GM12878 (cell line): ENCODE measurements around the gene SLC35C1. TPM values are rescaled to one million over a fixed set of nuclear protein-coding genes. Genes with fewer than 3 reads are reported as not detected.

Experiments
- ATF7 ChIP-seq: fragments of 450-650 bp; IDR thresholded peaks from 2 replicates; pipeline ENCODE4 v1.6.1; 2016; ENCODE audit warnings: low read depth, mild to moderate bottlenecking
- CBFB ChIP-seq: IDR thresholded peaks from 2 replicates; pipeline ENCODE4 v1.6.1; 2016; ENCODE audit warnings: antibody characterized with exemption, low read depth
- HCFC1 ChIP-seq: fragments of 150-350 bp; IDR thresholded peaks from 2 replicates; pipeline ENCODE4 v1.6.1; 2014; ENCODE audit warnings: low read length
- KLF5 ChIP-seq: fragments of 450-650 bp; IDR thresholded peaks from 2 replicates; pipeline ENCODE4 v1.6.1; 2014; ENCODE audit warnings: mild to moderate bottlenecking; ENCODE audit not compliant: partially characterized antibody
- MEF2B ChIP-seq: fragments of 450-650 bp; IDR thresholded peaks from 2 replicates; pipeline ENCODE4 v1.6.1; 2018; ENCODE audit warnings: mild to moderate bottlenecking, moderate library complexity; ENCODE audit not compliant: partially characterized antibody, poor library complexity, severe bottlenecking
- PKNOX1 ChIP-seq: fragments of 450-650 bp; IDR thresholded peaks from 2 replicates; pipeline ENCODE4 v1.6.1; 2016; ENCODE audit warnings: mild to moderate bottlenecking
- RCOR1 ChIP-seq: conservative IDR thresholded peaks from 2 replicates; pipeline ENCODE4 v1.6.1; 2012; ENCODE audit warnings: low read depth, low read length, improper control_type of control experiment
- SUPT20H ChIP-seq: IDR thresholded peaks from 2 replicates; pipeline ENCODE4 v1.6.1; 2011; ENCODE audit warnings: low read depth, mild to moderate bottlenecking, low read length, moderate library complexity, borderline replicate concordance; ENCODE audit not compliant: control insufficient read depth
- SUZ12 ChIP-seq: fragments of 200-600 bp; sonication (generic); IDR thresholded peaks from one replicate; pipeline ENCODE4 v1.6.1; 2018; ENCODE audit warnings: antibody characterized with exemption, mild to moderate bottlenecking; ENCODE audit not compliant: unreplicated experiment
- TCF12 ChIP-seq: IDR thresholded peaks from 2 replicates; pipeline ENCODE4 v1.6.1; 2011; ENCODE audit warnings: low read depth, mild to moderate bottlenecking, low read length
- TCF3 ChIP-seq: IDR thresholded peaks from 2 replicates; pipeline ENCODE4 v1.6.1; 2012; ENCODE audit warnings: low read depth, mild to moderate bottlenecking, low read length, borderline replicate concordance; ENCODE audit not compliant: insufficient read depth
- YBX1 ChIP-seq: fragments of 450-650 bp; IDR thresholded peaks from 2 replicates; pipeline ENCODE4 v1.6.1; 2016; ENCODE audit warnings: antibody characterized with exemption
- ZBTB33 ChIP-seq: fragments of 450-650 bp; IDR thresholded peaks from 2 replicates; pipeline ENCODE4 v1.6.1; 2017; ENCODE audit warnings: mild to moderate bottlenecking
- ZNF217 ChIP-seq: fragments of 450-650 bp; IDR thresholded peaks from 2 replicates; pipeline ENCODE4 v1.6.1; 2017; ENCODE audit warnings: antibody characterized with exemption, mild to moderate bottlenecking
- polyA plus RNA-seq, 11 experiments: library from polyadenylated mRNA; depleted of rRNA in 4 of 11; unstranded in 6 of 11; stranded (reverse) in 5 of 11; fragments of >200 nt; fragmentation: Nextera tagmentation in 4 of 11; fragmentation: Illumina TruSeq in 1 of 11; extraction: Ambion mirVana in 4 of 11; extraction: Trizol in 1 of 11; gene quantifications; 1 replicate in 1 of 11; 2 replicates in 10 of 11; pipeline versions ENCODE4 v1.2.1 to v1.2.3, GENCODE V29; 2011 to 2016; ENCODE audit warnings: inconsistent platforms in 2 of 11, missing spikeins in 2 of 11, low read depth in 1 of 11
- total RNA-seq, 4 experiments: library from RNA; depleted of rRNA in 3 of 4; stranded (reverse); fragments of >200 nt in 3 of 4; fragmentation: Illumina TruSeq in 1 of 4; extraction: Trizol in 1 of 4; gene quantifications; 2 replicates each; pipeline versions ENCODE4 v1.2.1 to v1.2.3, GENCODE V29; 2013 to 2021

Gene SLC35C1
- total and polyA plus RNA-seq, 10 of the 15 experiments (the other 5 are each of a cell fraction or from before 2014, with no cell fraction given): 0.55 to 9.7 (median 4.3) TPM

GRCh38 chr11:45846974-45847910 is 42.3 kb downstream of the SLC35C1 start, which contains the start of gene CRY2 (continued):
- TF ChIP-seq PKNOX1: peak; percentile 98
- no peak for TF ChIP-seq ZNF217
- no peak for TF ChIP-seq YBX1
- TF ChIP-seq ZBTB33: no peak
- no peak for TF ChIP-seq CBFB
- peak; percentile 22; the same call in 1 of the 2 replicates for TF ChIP-seq TCF3
- TF ChIP-seq SUZ12: no peak
- peak; percentile 79 for TF ChIP-seq ATF7
- TF ChIP-seq KLF5: peak; percentile 39
- TF ChIP-seq TCF12: 0 out of 2 replicates have a peak, but pooled peaks have one; percentile 20
- TF ChIP-seq SUPT20H: no peak
- TF ChIP-seq RCOR1: 0 out of 2 replicates have a peak, but pooled peaks have one; percentile 25
- peak; percentile 21; the same call in 1 of the 2 replicates for TF ChIP-seq HCFC1
- TF ChIP-seq MEF2B: peak; percentile 99
